HEK293T (cell line): ENCODE results near the gene FOXD3.

ENCODE experiments used
- CTCF ChIA-PET: fragments of 350-600 bp; formaldehyde crosslinking; extraction: SDS; loops from one replicate; lab custom pipeline; 2021; ENCODE audit warnings: antibody characterized with exemption, inconsistent platforms; lab: Yijun Ruan, JAX
- POLR2A ChIA-PET: fragments of 350-600 bp; formaldehyde crosslinking; extraction: SDS; loops from one replicate; lab custom pipeline; 2020; ENCODE audit warnings: antibody characterized with exemption, inconsistent platforms; lab: Yijun Ruan, JAX
- DNase-seq: peaks from one replicate; pipeline ENCODE4 v3.0.0; 2012; ENCODE audit warnings: mixed read lengths; ENCODE audit errors: extremely low spot score
- ARNT ChIP-seq: fragments of 450-650 bp; IDR thresholded peaks from 2 replicates; pipeline ENCODE4 v1.6.1; 2017; ENCODE audit warnings: mild to moderate bottlenecking
- BHLHE40 ChIP-seq: fragments of 450-650 bp; IDR thresholded peaks from 2 replicates; pipeline ENCODE4 v1.6.1; 2016; ENCODE audit warnings: mild to moderate bottlenecking, moderate library complexity, borderline replicate concordance
- CTBP1 ChIP-seq: fragments of 450-650 bp; IDR thresholded peaks from 2 replicates; pipeline ENCODE4 v1.6.1; 2016; ENCODE audit warnings: borderline replicate concordance
- ELF4 ChIP-seq: fragments of 450-650 bp; IDR thresholded peaks from 2 replicates; pipeline ENCODE4 v1.6.1; 2017; ENCODE audit warnings: antibody characterized with exemption
- FOXA1 ChIP-seq: fragments of 450-650 bp; IDR thresholded peaks from 2 replicates; pipeline ENCODE4 v1.6.1; 2016; ENCODE audit warnings: mild to moderate bottlenecking
- FOXK2 ChIP-seq: fragments of 450-650 bp; IDR thresholded peaks from 2 replicates; pipeline ENCODE4 v1.6.1; 2016; ENCODE audit warnings: mild to moderate bottlenecking
- FOXM1 ChIP-seq: fragments of 450-650 bp; IDR thresholded peaks from 2 replicates; pipeline ENCODE4 v1.6.1; 2017; ENCODE audit warnings: mild to moderate bottlenecking, borderline replicate concordance
- HDGF ChIP-seq: fragments of 450-650 bp; IDR thresholded peaks from 2 replicates; pipeline ENCODE4 v1.6.1; 2017; ENCODE audit warnings: antibody characterized with exemption, borderline replicate concordance
- L3MBTL2 ChIP-seq: fragments of 450-650 bp; conservative IDR thresholded peaks from 2 replicates; pipeline ENCODE4 v1.6.1; 2016; ENCODE audit warnings: mild to moderate bottlenecking
- LEF1 ChIP-seq: fragments of 450-650 bp; IDR thresholded peaks from 2 replicates; pipeline ENCODE4 v1.6.1; 2017; ENCODE audit warnings: mild to moderate bottlenecking, borderline replicate concordance
- NFRKB ChIP-seq: fragments of 450-650 bp; IDR thresholded peaks from 2 replicates; pipeline ENCODE4 v1.6.1; 2016; ENCODE audit warnings: mild to moderate bottlenecking, moderate library complexity
- SP1 ChIP-seq: fragments of 450-650 bp; IDR thresholded peaks from 2 replicates; pipeline ENCODE4 v1.6.1; 2017
- SUZ12 ChIP-seq: fragments of 450-650 bp; IDR thresholded peaks from 2 replicates; pipeline ENCODE4 v1.6.1; 2016; ENCODE audit warnings: mild to moderate bottlenecking
- TARDBP ChIP-seq: fragments of 450-650 bp; IDR thresholded peaks from 2 replicates; pipeline ENCODE4 v1.6.1; 2016
- ZNF384 ChIP-seq: fragments of 450-650 bp; IDR thresholded peaks from 2 replicates; pipeline ENCODE4 v1.6.1; 2016
- TF ChIP-seq, protein P1 (sequence below): fragments of 450-650 bp; IDR thresholded peaks from 2 replicates; pipeline ENCODE4 v1.6.1; 2016

FOXD3 gene

GRCh38 chr1:63329621-63330330 lies 7.4 kb downstream of the FOXD3 start:
- POLR2A ChIA-PET = no interaction called here
- CTCF ChIA-PET = no interaction called here
- no peak for DNase-seq
- TF ChIP-seq L3MBTL2 = no peak
- TF ChIP-seq FOXM1 = no peak
- TF ChIP-seq LEF1 = no peak
- no peak for TF ChIP-seq SP1
- no peak for TF ChIP-seq BHLHE40
- no peak for TF ChIP-seq HDGF
- TF ChIP-seq CTBP1 = no peak
- no peak for TF ChIP-seq FOXK2
- TF ChIP-seq TARDBP = no peak
- TF ChIP-seq, protein P1, sequence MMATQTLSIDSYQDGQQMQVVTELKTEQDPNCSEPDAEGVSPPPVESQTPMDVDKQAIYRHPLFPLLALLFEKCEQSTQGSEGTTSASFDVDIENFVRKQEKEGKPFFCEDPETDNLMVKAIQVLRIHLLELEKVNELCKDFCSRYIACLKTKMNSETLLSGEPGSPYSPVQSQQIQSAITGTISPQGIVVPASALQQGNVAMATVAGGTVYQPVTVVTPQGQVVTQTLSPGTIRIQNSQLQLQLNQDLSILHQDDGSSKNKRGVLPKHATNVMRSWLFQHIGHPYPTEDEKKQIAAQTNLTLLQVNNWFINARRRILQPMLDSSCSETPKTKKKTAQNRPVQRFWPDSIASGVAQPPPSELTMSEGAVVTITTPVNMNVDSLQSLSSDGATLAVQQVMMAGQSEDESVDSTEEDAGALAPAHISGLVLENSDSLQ = no peak
- TF ChIP-seq NFRKB = no peak
- TF ChIP-seq SUZ12 = no peak
- TF ChIP-seq ZNF384 = no peak

- CTCF ChIA-PET = interaction anchor here (1.0 kb wide), 1 partner anchor 13 kb away, joined by 3 read pairs; no protein-coding TSS in a partner anchor
- DNase-seq = no peak
- POLR2A ChIA-PET = interaction anchor here (0.7 kb wide), 1 partner anchor 39 kb away, joined by 3 read pairs; no protein-coding TSS in a partner anchor
- TF ChIP-seq BHLHE40 (no peak), SP1 (no peak), ZNF384 (no peak), FOXK2 (no peak), HDGF (no peak), FOXA1 (no peak), L3MBTL2 (no peak), SUZ12 (no peak), TARDBP (no peak), FOXM1 (no peak), LEF1 (no peak), CTBP1 (no peak), NFRKB (no peak), ELF4 (no peak)
- TF ChIP-seq, protein P1 = no peak
These were observed 8.1 kb downstream of the FOXD3 start for GRCh38 chr1:63330331-63330916.

DNA sequence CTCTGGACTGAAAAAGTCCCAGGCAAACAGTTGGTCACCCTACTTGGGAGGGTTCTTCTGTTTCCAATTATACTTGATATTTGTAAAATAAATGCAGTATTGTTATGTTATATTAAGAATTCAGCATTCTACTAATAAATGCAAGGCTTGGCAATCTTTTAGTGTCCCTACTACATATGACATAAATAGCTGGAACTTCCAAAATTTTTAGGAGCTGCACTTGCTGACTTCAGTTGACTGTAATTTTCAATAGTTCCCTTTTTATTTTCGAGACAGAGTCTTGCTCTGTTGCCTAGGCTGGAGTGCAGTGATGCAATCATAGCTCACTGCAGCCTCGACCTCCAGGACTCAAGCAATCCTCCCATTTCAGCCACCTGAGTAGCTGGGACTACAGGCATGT lies 20.0 kb downstream of the FOXD3 start:
- no peak for TF ChIP-seq HDGF
- no peak for TF ChIP-seq LEF1
- TF ChIP-seq CTBP1 = no peak
- no peak for TF ChIP-seq TARDBP
- no peak for TF ChIP-seq FOXA1
- no peak for TF ChIP-seq ELF4
- ChIA-PET POLR2A (interaction anchor here (1.4 kb wide), 1 partner anchor 20 kb away, joined by 3 read pairs; the partner anchor contains the start of gene FOXD3), CTCF (interaction anchor here (1.0 kb wide), 1 partner anchor 15 kb away, joined by 3 read pairs; no protein-coding TSS in a partner anchor)
- DNase-seq = no peak

DNA sequence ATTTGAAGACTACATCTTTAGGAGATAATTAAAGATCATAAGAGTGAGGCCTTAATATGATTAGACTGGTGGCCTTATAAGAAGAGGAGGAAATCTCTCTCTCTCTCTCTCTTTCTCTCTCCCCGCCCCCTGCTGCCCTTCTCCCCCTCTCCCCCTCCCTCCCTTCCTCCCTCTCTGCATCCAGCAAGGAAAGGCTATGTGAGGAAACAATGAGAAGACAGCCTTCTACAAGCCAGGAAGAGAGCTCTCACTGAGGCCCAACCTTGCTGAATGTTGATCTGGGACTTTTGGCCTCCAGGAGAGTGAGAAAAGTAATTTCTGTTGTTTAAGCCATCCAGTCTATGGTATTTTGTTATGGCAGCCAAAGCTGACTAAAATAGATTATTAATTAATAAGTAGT lies 21.6 kb downstream of the FOXD3 start:
- TF ChIP-seq TARDBP = no peak
- TF ChIP-seq FOXA1 = no peak
- no peak for TF ChIP-seq NFRKB
- TF ChIP-seq LEF1 = no peak
- TF ChIP-seq FOXM1 = no peak
- TF ChIP-seq HDGF = no peak
- TF ChIP-seq, protein P1 = no peak
- no peak for TF ChIP-seq SUZ12
- TF ChIP-seq CTBP1 = no peak
- no peak for TF ChIP-seq SP1
- no peak for TF ChIP-seq ARNT
- no peak for TF ChIP-seq ELF4
- no peak for TF ChIP-seq L3MBTL2
- TF ChIP-seq FOXK2 = no peak
- ChIA-PET CTCF (interaction anchor here (0.5 kb wide), 1 partner anchor 227 kb away, joined by 3 read pairs; no protein-coding TSS in a partner anchor), POLR2A (no interaction called here)
- no peak for DNase-seq

DNA sequence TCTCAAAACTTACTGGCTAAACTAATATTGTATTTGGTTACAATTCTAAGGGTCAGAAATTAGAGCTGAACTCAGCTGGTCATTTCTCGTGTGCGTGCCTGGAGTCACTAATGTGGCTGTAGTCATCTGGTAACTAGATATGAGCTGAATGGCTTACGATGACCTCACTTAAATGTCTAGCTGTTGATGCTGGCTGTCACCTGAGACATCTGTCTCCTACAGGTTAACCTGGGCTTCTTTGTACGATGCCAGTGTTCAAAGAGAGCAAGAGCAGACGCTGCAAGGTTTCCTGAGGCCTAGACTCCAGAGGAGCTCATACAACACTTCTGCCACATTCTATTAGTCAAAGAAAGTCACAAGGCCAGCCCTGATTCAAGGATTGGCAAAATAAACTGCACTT lies 28.0 kb downstream of the FOXD3 start:
- TF ChIP-seq, protein P1 = peak; percentile 21; the same call in 1 of the 2 replicates
- TF ChIP-seq SUZ12 = no peak
- no peak for TF ChIP-seq FOXK2
- TF ChIP-seq ARNT = 0 out of 2 replicates have a peak, but pooled peaks have one; percentile 9
- POLR2A ChIA-PET = no interaction called here
- CTCF ChIA-PET = no interaction called here
- DNase-seq = no peak
